ENCODE measurements around the gene KCNT1. TPM values are rescaled to one million over a fixed set of nuclear protein-coding genes. Genes with fewer than 3 reads are reported as not detected.

The KCNT1 gene
- total and polyA plus RNA-seq, 2 experiments from 2014 or later = 0.27 TPM; not detected in 1

- DNase-seq (ENCODE audit: low spot score) = no peak
- Histone ChIP-seq H3K27me3 (no peaks in the 10 kb centered on the region), H3K9me2 (replicated peaks; ENCODE audit: insufficient read depth) (no peaks in the 10 kb centered on the region), H3K4me1 (ENCODE audit: insufficient read depth) (no peaks in the 10 kb centered on the region), H3K9me3 (ENCODE audit: low read depth) (no peaks in the 10 kb centered on the region), H2AFZ (no peak overlapping the region), H3K27ac (no peak overlapping the region), H3K4me2 (no peak overlapping the region), H3K36me3 (replicated peaks; ENCODE audit: insufficient read depth, low read depth) (no peaks in the 10 kb centered on the region), H3K79me2 (no peaks in the 10 kb centered on the region), H3K4me3 (no peak overlapping the region), H4K20me1 (ENCODE audit: insufficient read depth, poor library complexity, severe bottlenecking) (no peaks in the 10 kb centered on the region)
- 91% methylated on average over 32 of the region's 32 CpGs for WGBS (ENCODE audit: low lambda C conversion rate, missing lambda C conversion rate)
- TF ChIP-seq, protein P1, sequence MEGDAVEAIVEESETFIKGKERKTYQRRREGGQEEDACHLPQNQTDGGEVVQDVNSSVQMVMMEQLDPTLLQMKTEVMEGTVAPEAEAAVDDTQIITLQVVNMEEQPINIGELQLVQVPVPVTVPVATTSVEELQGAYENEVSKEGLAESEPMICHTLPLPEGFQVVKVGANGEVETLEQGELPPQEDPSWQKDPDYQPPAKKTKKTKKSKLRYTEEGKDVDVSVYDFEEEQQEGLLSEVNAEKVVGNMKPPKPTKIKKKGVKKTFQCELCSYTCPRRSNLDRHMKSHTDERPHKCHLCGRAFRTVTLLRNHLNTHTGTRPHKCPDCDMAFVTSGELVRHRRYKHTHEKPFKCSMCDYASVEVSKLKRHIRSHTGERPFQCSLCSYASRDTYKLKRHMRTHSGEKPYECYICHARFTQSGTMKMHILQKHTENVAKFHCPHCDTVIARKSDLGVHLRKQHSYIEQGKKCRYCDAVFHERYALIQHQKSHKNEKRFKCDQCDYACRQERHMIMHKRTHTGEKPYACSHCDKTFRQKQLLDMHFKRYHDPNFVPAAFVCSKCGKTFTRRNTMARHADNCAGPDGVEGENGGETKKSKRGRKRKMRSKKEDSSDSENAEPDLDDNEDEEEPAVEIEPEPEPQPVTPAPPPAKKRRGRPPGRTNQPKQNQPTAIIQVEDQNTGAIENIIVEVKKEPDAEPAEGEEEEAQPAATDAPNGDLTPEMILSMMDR (IDR thresholded peaks at IDR 0.05; ENCODE audit: poor library complexity) = no peak
- TF ChIP-seq EZH2 (IDR thresholded peaks at IDR 0.05; ENCODE audit: borderline replicate concordance) (no peak), EZH2phosphoT487 (IDR thresholded peaks at IDR 0.05; ENCODE audit: low read depth, severe bottlenecking, unreplicated experiment) (no peak)
These were observed 36.9 kb upstream of the KCNT1 start for GRCh38 chr9:135664801-135665794.

DNA sequence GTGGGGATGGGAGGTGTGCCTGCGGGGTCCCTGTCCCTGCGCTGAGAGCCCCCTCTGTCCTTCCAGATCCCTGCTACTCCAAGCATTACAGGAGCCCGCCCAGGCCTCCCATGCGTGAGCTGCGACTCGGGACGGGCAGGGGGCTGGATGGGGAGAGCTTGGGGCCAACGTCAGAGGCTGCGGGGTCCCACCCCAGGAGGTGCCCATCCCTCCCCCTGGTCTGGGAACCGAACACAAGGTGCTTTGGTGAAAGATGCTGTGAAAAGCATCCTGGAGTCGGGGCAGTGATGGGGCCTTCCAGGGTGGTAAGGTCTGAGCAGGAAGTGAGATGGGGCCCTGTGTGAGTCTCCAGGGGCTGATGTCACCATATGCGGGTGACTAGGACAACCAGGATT is 36.2 kb upstream of the KCNT1 start:
- no peaks in the 10 kb centered on the region for H3K36me3 ChIP-seq (replicated peaks; ENCODE audit: insufficient read depth, low read depth)
- 86% methylated on average over 12 of the region's 12 CpGs for WGBS (ENCODE audit: low lambda C conversion rate, missing lambda C conversion rate)
- H3K79me2 ChIP-seq = no peaks in the 10 kb centered on the region
- H4K20me1 ChIP-seq (ENCODE audit: insufficient read depth, poor library complexity, severe bottlenecking) = no peaks in the 10 kb centered on the region
- H3K9me3 ChIP-seq (ENCODE audit: low read depth) = no peaks in the 10 kb centered on the region
- no peak for DNase-seq (ENCODE audit: low spot score)
- no peak overlapping the region for H3K4me3 ChIP-seq
- no peaks in the 10 kb centered on the region for H3K9me2 ChIP-seq (replicated peaks; ENCODE audit: insufficient read depth)
- TF ChIP-seq EZH2phosphoT487 (IDR thresholded peaks at IDR 0.05; ENCODE audit: low read depth, severe bottlenecking, unreplicated experiment) (no peak), EZH2 (IDR thresholded peaks at IDR 0.05; ENCODE audit: borderline replicate concordance) (no peak)
- TF ChIP-seq, protein P1 (IDR thresholded peaks at IDR 0.05; ENCODE audit: poor library complexity) = no peak
- no peaks in the 10 kb centered on the region for H3K27me3 ChIP-seq
- no peak overlapping the region for H2AFZ ChIP-seq
- no peak overlapping the region for H3K4me2 ChIP-seq
- no peaks in the 10 kb centered on the region for H3K4me1 ChIP-seq (ENCODE audit: insufficient read depth)
- no peak overlapping the region for H3K27ac ChIP-seq

DNA sequence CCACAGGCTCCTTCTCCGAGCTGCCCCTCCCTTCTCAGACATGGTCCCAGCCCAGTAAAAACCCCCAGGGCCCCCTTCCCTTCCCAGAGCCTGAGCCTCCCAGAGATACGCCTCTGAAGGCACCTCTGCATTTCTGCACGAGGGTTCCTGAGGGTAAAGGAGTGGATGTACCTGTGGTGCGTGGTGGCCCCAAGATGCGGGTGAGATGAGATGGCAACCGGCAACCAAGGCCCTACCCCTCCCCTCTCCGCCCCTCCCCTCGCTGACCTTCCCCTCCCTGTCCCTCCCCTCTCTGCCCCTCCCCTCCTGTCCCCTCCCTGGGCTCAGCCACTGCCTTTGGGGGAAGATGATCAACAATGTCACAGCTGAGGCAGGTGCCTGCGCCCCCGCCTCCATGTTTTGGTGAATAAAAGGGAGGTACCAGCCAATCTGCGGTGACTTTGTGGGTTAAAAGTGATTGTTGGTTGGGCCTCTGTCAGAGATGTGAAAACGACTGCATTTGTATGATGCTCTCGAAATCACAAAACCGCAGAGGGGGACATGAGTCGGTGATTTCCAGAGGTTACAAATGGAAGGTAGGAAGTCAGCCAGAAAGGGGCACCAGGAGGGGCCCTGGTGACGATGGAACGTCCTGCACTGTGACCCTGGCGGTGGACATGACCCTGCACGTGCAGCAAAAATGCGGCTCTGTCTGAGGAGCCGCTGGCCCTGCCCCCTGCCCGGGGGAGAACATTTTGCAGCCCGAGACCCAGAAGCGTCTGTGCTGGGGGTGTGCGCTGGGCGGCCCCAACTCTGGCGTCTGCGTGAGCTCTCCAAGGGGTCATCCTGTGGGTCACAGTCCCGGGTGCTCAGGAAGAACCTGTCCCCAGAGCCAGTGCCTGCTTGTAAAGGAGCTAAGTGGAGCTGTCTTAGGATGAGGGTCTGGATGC is 35.2 kb upstream of the KCNT1 start:
- no peaks in the 10 kb centered on the region for H3K9me2 ChIP-seq (replicated peaks; ENCODE audit: insufficient read depth)
- WGBS (ENCODE audit: low lambda C conversion rate, missing lambda C conversion rate) = 83% methylated on average over 23 of the region's 29 CpGs
- no peaks in the 10 kb centered on the region for H3K4me1 ChIP-seq (ENCODE audit: insufficient read depth)
- no peak for DNase-seq (ENCODE audit: low spot score)
- no peak overlapping the region for H3K4me2 ChIP-seq
- H3K4me3 ChIP-seq = no peak overlapping the region
- no peaks in the 10 kb centered on the region for H3K27me3 ChIP-seq
- no peaks in the 10 kb centered on the region for H3K36me3 ChIP-seq (replicated peaks; ENCODE audit: insufficient read depth, low read depth)
- H3K27ac ChIP-seq = no peak overlapping the region
- H3K79me2 ChIP-seq = no peaks in the 10 kb centered on the region
- H4K20me1 ChIP-seq (ENCODE audit: insufficient read depth, poor library complexity, severe bottlenecking) = no peaks in the 10 kb centered on the region
- no peaks in the 10 kb centered on the region for H3K9me3 ChIP-seq (ENCODE audit: low read depth)
- no peak overlapping the region for H2AFZ ChIP-seq
- TF ChIP-seq, protein P1 (IDR thresholded peaks at IDR 0.05; ENCODE audit: poor library complexity) = no peak
- no peak for TF ChIP-seq EZH2 (IDR thresholded peaks at IDR 0.05; ENCODE audit: borderline replicate concordance)
- no peak for TF ChIP-seq EZH2phosphoT487 (IDR thresholded peaks at IDR 0.05; ENCODE audit: low read depth, severe bottlenecking, unreplicated experiment)

All from hepatocyte (in vitro differentiated cells).